HL-60 (cell line): Measurements from ENCODE around the gene ROBO4.

Experiments
- DNase-seq, 2 experiments: peaks; one replicate each; pipeline ENCODE4 v3.0.0-alpha.2; 2010 to 2020; ENCODE audit warnings: low read depth in 1 of 2, low spot score in 1 of 2
- H3K27ac ChIP-seq: fragments of 250-450 bp; sonication (Bioruptor Pico); replicated peaks from 2 replicates; pipeline ENCODE4 v1.5.1; 2020; ENCODE audit warnings: mild to moderate bottlenecking, moderate library complexity
- H3K27me3 ChIP-seq: fragments of 250-450 bp; sonication (Bioruptor Pico); 2 replicates; pipeline ENCODE4 v1.5.1; 2021; ENCODE audit warnings: mild to moderate bottlenecking, moderate library complexity; ENCODE audit not compliant: insufficient read depth, poor library complexity, severe bottlenecking
- H3K4me3 ChIP-seq: replicated peaks from 2 replicates; pipeline ENCODE4 v1.5.1; 2011; ENCODE audit warnings: mild to moderate bottlenecking, control low read depth, low read length; ENCODE audit not compliant: insufficient read depth
- CTCF ChIP-seq: IDR thresholded peaks from one replicate; pipeline ENCODE4 v1.5.1; 2011; ENCODE audit warnings: low read length, control low read depth, inconsistent platforms; ENCODE audit not compliant: insufficient read depth
- GABPA ChIP-seq: IDR thresholded peaks from 2 replicates; pipeline ENCODE4 v1.6.1; 2012; ENCODE audit warnings: low read depth
- POLR2AphosphoS5 ChIP-seq: IDR thresholded peaks from 2 replicates; pipeline ENCODE4 v1.6.1; 2012; ENCODE audit warnings: low read depth
- SPI1 ChIP-seq: IDR thresholded peaks from 2 replicates; pipeline ENCODE4 v1.6.1; 2012; ENCODE audit warnings: low read depth, mild to moderate bottlenecking, borderline replicate concordance
- TF ChIP-seq, protein P1 (sequence below): IDR thresholded peaks from 2 replicates; pipeline ENCODE4 v1.6.1; 2012; ENCODE audit warnings: low read depth; ENCODE audit not compliant: insufficient replicate concordance

The ROBO4 gene

DNA sequence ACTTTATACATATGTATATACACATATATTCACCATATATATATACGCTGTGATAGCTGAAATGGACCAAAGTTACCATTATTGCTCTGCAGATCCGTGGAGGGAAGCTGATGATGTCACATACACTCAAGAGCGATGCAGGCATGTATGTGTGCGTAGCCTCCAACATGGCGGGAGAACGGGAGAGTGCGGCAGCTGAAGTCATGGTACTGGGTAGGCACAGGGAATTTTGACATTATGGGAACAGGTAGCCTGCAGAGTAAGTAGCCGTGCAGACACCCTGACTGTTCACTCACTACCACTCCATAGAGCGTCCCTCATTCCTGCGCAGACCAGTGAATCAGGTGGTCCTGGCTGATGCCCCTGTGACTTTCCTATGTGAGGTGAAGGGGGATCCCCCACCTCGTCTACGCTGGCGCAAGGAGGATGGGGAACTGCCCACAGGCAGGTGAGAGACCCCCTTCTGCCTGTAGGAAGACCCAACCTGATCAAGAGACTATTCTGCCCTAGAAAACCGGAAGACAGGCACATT is 27.7 kb downstream of the ROBO4 start:
- no peak overlapping the region for H3K4me3 ChIP-seq
- H3K27me3 ChIP-seq, result peaks cover 65% of the 10 kb centered on the region
- no peak overlapping the region for H3K27ac ChIP-seq
- no peak for DNase-seq
- TF ChIP-seq SPI1 (no peak), POLR2AphosphoS5 (no peak), CTCF (no peak), GABPA (no peak)
- TF ChIP-seq, protein P1, sequence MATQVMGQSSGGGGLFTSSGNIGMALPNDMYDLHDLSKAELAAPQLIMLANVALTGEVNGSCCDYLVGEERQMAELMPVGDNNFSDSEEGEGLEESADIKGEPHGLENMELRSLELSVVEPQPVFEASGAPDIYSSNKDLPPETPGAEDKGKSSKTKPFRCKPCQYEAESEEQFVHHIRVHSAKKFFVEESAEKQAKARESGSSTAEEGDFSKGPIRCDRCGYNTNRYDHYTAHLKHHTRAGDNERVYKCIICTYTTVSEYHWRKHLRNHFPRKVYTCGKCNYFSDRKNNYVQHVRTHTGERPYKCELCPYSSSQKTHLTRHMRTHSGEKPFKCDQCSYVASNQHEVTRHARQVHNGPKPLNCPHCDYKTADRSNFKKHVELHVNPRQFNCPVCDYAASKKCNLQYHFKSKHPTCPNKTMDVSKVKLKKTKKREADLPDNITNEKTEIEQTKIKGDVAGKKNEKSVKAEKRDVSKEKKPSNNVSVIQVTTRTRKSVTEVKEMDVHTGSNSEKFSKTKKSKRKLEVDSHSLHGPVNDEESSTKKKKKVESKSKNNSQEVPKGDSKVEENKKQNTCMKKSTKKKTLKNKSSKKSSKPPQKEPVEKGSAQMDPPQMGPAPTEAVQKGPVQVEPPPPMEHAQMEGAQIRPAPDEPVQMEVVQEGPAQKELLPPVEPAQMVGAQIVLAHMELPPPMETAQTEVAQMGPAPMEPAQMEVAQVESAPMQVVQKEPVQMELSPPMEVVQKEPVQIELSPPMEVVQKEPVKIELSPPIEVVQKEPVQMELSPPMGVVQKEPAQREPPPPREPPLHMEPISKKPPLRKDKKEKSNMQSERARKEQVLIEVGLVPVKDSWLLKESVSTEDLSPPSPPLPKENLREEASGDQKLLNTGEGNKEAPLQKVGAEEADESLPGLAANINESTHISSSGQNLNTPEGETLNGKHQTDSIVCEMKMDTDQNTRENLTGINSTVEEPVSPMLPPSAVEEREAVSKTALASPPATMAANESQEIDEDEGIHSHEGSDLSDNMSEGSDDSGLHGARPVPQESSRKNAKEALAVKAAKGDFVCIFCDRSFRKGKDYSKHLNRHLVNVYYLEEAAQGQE, result no peak

- Histone ChIP-seq H3K4me3 (no peak overlapping the region), H3K27me3 (peaks cover 71% of the 10 kb centered on the region)
These were observed 28.3 kb downstream of the ROBO4 start for GRCh38 chr11:124869331-124869730.

More at GRCh38 chr11:124869331-124869730, 28.3 kb downstream of the ROBO4 start:
- DNase-seq, result no peak
- TF ChIP-seq, protein P1, result no peak
- TF ChIP-seq SPI1, result no peak
- TF ChIP-seq GABPA, result no peak
- TF ChIP-seq CTCF, result no peak
- no peak for TF ChIP-seq POLR2AphosphoS5
- no peak overlapping the region for H3K27ac ChIP-seq
